ENCODE measurements around the gene TENT4B.

DNA sequence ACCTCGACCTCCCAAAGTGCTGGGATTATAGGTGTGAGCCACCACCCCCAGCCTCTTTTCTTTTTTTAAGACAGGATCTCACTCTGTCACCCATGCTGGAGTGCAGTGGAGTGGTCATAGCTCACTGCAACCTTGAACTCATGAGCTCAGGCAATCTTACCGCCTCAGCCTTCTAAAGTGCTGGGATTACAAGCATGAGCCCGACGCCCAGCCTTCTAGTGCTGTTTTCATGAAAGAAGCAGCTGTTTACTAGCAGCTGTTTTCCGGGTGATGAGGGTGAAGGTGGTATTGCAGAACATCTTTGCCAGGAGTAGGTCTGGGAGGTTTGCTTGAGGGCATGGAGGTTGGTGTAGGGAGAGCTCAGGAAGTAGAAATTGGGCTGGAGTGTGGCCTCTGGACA lies 115.2 kb downstream of the TENT4B start:
- no peak for TF ChIP-seq EZH2 (IDR thresholded peaks at IDR 0.05; ENCODE audit: borderline replicate concordance, low read length)
- no peak for TF ChIP-seq CTCF (IDR thresholded peaks at IDR 0.05; ENCODE audit: low read length)

Measured in OCI-LY1 (cell line).